ENCODE results near the gene DTD1.

Gene DTD1

GRCh38 chr20:18662279-18663040 is 74.6 kb downstream of the DTD1 start:
- DNase-seq (ENCODE audit: low read depth in 1 of 2, low spot score in 1 of 2): no peak

GRCh38 chr20:18663932-18664331 is 76.1 kb downstream of the DTD1 start:
- no peak for DNase-seq (ENCODE audit: low read depth in 1 of 2, low spot score in 1 of 2)

- no peak for DNase-seq (ENCODE audit: low read depth in 1 of 2, low spot score in 1 of 2)
Measured at GRCh38 chr20:18665135-18665534, 77.3 kb downstream of the DTD1 start.

GRCh38 chr20:18666803-18667415 is 79.1 kb downstream of the DTD1 start:
- DNase-seq (ENCODE audit: low read depth in 1 of 2, low spot score in 1 of 2): no peak

- DNase-seq (ENCODE audit: low read depth in 1 of 2, low spot score in 1 of 2): no peak
Measured at GRCh38 chr20:18669241-18670019, 81.6 kb downstream of the DTD1 start.

- no peak for DNase-seq (ENCODE audit: low read depth in 1 of 2, low spot score in 1 of 2)
Measured at GRCh38 chr20:18671203-18671710, 83.4 kb downstream of the DTD1 start.

GRCh38 chr20:18672834-18673233 is 85.0 kb downstream of the DTD1 start:
- no peak for DNase-seq (ENCODE audit: low read depth in 1 of 2, low spot score in 1 of 2)

- DNase-seq (ENCODE audit: low read depth in 1 of 2, low spot score in 1 of 2): no peak
Measured at GRCh38 chr20:18676396-18676795, 88.5 kb downstream of the DTD1 start.

GRCh38 chr20:18677126-18677525 is 89.3 kb downstream of the DTD1 start:
- no peak for DNase-seq (ENCODE audit: low read depth in 1 of 2, low spot score in 1 of 2)

GRCh38 chr20:18678549-18679419 is 90.9 kb downstream of the DTD1 start:
- no peak for DNase-seq (ENCODE audit: low read depth in 1 of 2, low spot score in 1 of 2)

GRCh38 chr20:18683839-18684238 is 96.0 kb downstream of the DTD1 start:
- DNase-seq (ENCODE audit: low read depth in 1 of 2, low spot score in 1 of 2): no peak

GRCh38 chr20:18684775-18685174 is 96.9 kb downstream of the DTD1 start:
- no peak for DNase-seq (ENCODE audit: low read depth in 1 of 2, low spot score in 1 of 2)

- DNase-seq (ENCODE audit: low read depth in 1 of 2, low spot score in 1 of 2): no peak
Measured at GRCh38 chr20:18685406-18685805, 97.6 kb downstream of the DTD1 start.

GRCh38 chr20:18686696-18687095 is 98.8 kb downstream of the DTD1 start:
- no peak for DNase-seq (ENCODE audit: low read depth in 1 of 2, low spot score in 1 of 2)

GRCh38 chr20:18688676-18689075 is 100.8 kb downstream of the DTD1 start:
- DNase-seq (ENCODE audit: low read depth in 1 of 2, low spot score in 1 of 2): no peak

GRCh38 chr20:18689557-18689956 is 101.7 kb downstream of the DTD1 start:
- DNase-seq (ENCODE audit: low read depth in 1 of 2, low spot score in 1 of 2): no peak

- DNase-seq (ENCODE audit: low read depth in 1 of 2, low spot score in 1 of 2): no peak
Measured at GRCh38 chr20:18692447-18692846, 104.6 kb downstream of the DTD1 start.

- DNase-seq (ENCODE audit: low read depth in 1 of 2, low spot score in 1 of 2): no peak
Measured at GRCh38 chr20:18694071-18694470, 106.2 kb downstream of the DTD1 start.

GRCh38 chr20:18695175-18695574 is 107.3 kb downstream of the DTD1 start:
- DNase-seq (ENCODE audit: low read depth in 1 of 2, low spot score in 1 of 2): no peak

GRCh38 chr20:18698735-18699380 is 111.0 kb downstream of the DTD1 start:
- DNase-seq (ENCODE audit: low read depth in 1 of 2, low spot score in 1 of 2): no peak
